Astrocyte of the spinal cord (primary cell): ENCODE measurements around the gene PCDHGC3.

Experiments
- DNase-seq: peaks from one replicate; pipeline ENCODE4 v3.0.0; 2011; ENCODE audit warnings: low read depth, low spot score
- H3K4me3 ChIP-seq: 2 replicates; pipeline ENCODE4 v1.5.1; 2011; ENCODE audit warnings: low read depth, mild to moderate bottlenecking, low read length, moderate library complexity
- in situ Hi-C: cut with HindIII; loops from 2 replicates; pipeline ENCODE4 v1.10.0; 2017; ENCODE audit warnings: low sequenced_read_pairs
- TF ChIP-seq, protein P1 (sequence below): IDR thresholded peaks from 2 replicates; pipeline ENCODE4 v1.5.1; 2012; ENCODE audit warnings: low read depth, mild to moderate bottlenecking, low read length, inconsistent platforms

PCDHGC3 gene

DNA sequence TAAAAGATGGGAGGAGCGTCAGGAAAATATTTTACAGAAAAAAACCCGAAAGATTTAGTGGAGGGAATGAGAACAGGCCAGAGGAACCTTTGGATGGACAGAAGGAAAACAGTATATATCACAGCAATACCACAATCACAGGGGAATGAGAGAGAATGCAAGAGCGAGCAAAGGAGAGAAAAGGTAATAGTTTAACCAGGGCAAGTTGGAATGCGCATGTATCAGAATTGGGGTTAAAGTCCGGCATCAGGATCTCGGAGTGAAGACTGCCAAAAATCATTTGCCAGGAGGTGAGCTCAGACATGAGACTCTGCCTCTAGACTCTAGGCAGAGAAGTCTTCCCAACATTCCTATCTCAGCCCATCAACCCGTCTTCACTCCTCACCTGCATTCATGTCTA lies 49.9 kb downstream of the PCDHGC3 start:
- in situ Hi-C loops = no loop called here
- H3K4me3 ChIP-seq = no peak overlapping the region
- no peak for DNase-seq
- TF ChIP-seq, protein P1, sequence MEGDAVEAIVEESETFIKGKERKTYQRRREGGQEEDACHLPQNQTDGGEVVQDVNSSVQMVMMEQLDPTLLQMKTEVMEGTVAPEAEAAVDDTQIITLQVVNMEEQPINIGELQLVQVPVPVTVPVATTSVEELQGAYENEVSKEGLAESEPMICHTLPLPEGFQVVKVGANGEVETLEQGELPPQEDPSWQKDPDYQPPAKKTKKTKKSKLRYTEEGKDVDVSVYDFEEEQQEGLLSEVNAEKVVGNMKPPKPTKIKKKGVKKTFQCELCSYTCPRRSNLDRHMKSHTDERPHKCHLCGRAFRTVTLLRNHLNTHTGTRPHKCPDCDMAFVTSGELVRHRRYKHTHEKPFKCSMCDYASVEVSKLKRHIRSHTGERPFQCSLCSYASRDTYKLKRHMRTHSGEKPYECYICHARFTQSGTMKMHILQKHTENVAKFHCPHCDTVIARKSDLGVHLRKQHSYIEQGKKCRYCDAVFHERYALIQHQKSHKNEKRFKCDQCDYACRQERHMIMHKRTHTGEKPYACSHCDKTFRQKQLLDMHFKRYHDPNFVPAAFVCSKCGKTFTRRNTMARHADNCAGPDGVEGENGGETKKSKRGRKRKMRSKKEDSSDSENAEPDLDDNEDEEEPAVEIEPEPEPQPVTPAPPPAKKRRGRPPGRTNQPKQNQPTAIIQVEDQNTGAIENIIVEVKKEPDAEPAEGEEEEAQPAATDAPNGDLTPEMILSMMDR = no peak

DNA sequence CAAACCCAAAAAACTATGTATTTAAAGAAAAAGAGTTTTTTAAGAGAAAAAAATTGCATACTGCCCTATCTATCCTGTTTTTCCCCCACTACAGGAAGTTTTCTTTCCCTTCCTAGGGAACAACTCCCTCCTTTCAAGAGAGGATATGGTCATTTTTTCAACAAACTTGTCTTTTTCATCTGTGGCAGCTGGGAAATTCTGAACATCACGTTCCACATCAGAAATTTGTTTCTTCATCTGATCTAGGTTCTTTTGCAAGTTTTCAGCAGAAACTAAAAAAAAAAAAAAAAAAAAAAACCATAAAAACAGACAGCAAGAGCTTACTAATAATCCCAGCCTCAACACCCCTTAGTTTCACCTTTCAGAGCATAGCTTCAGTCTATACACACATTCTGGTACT lies 51.7 kb downstream of the PCDHGC3 start:
- TF ChIP-seq, protein P1 = no peak

More for the DNA sequence above, 51.7 kb downstream of the PCDHGC3 start:
- in situ Hi-C loops = no loop called here
- DNase-seq = no peak
- no peak overlapping the region for H3K4me3 ChIP-seq
